ENCODE measurements around the gene PNPLA5. TPM values are rescaled to one million over a fixed set of nuclear protein-coding genes. Genes with fewer than 3 reads are reported as not detected.

The PNPLA5 gene
- total and polyA plus RNA-seq, 2 donors (not counting 1 experiment from before 2014, with no cell fraction given), result 0.33 TPM; not detected in 1

GRCh38 chr22:43848366-43849171 is 43.2 kb downstream of the PNPLA5 start:
- peak; percentile 30 to 71 for DNase-seq (ENCODE audit: low read depth in 2 of 2)
- H3K36me3 ChIP-seq (ENCODE audit: control insufficient read depth, insufficient read depth, low read length), result no peaks in the 10 kb centered on the region

GRCh38 chr22:43847376-43848289 is 44.2 kb downstream of the PNPLA5 start:
- no peak overlapping the region for H3K27ac ChIP-seq (ENCODE audit: insufficient read depth, low read length)
- no peak for DNase-seq (ENCODE audit: low read depth in 2 of 2)
- H3K79me2 ChIP-seq (ENCODE audit: control insufficient read depth, insufficient read depth, low read length), result no peaks in the 10 kb centered on the region
- H3K4me1 ChIP-seq (ENCODE audit: control insufficient read depth, extremely low read depth, insufficient read depth, low read length), result no peaks in the 10 kb centered on the region
- H3K9ac ChIP-seq (ENCODE audit: insufficient read depth, low read length), result no peak overlapping the region
- H3K36me3 ChIP-seq (ENCODE audit: control insufficient read depth, insufficient read depth, low read length), result no peaks in the 10 kb centered on the region
- peaks cover 19% of the 10 kb centered on the region for H3K27me3 ChIP-seq (ENCODE audit: control insufficient read depth, insufficient read depth, low read length)
- no peak overlapping the region for H2AFZ ChIP-seq (ENCODE audit: low read length)
- H3K4me3 ChIP-seq (replicated peaks in 1 of 4; ENCODE audit: control extremely low read depth in 1 of 4, insufficient read depth in 1 of 4, low read depth in 3 of 4, low read length in 4 of 4), result no peak overlapping the region
- H4K20me1 ChIP-seq (ENCODE audit: control insufficient read depth, extremely low read depth, insufficient read depth, low read length), result no peaks in the 10 kb centered on the region
- H3K9me3 ChIP-seq (ENCODE audit: control insufficient read depth, insufficient read depth, low read depth, low read length), result no peaks in the 10 kb centered on the region
- TF ChIP-seq CTCF (conservative IDR thresholded peaks at IDR 0.05 in 1 of 2, IDR thresholded peaks at IDR 0.05 in 1 of 2; ENCODE audit: low read depth in 1 of 2, low read length in 2 of 2) (no peak), EZH2 (IDR thresholded peaks at IDR 0.05; ENCODE audit: low read length, missing control alignments) (no peak)
- H3K4me2 ChIP-seq (ENCODE audit: extremely low read depth, insufficient read depth, low read length), result no peak overlapping the region

More at GRCh38 chr22:43848366-43849171, 43.2 kb downstream of the PNPLA5 start:
- Histone ChIP-seq H4K20me1 (ENCODE audit: control insufficient read depth, extremely low read depth, insufficient read depth, low read length) (no peaks in the 10 kb centered on the region), H2AFZ (ENCODE audit: low read length) (no peak overlapping the region), H3K4me2 (ENCODE audit: extremely low read depth, insufficient read depth, low read length) (no peak overlapping the region), H3K4me1 (ENCODE audit: control insufficient read depth, extremely low read depth, insufficient read depth, low read length) (no peaks in the 10 kb centered on the region), H3K27ac (ENCODE audit: insufficient read depth, low read length) (no peak overlapping the region), H3K9me3 (ENCODE audit: control insufficient read depth, insufficient read depth, low read depth, low read length) (no peaks in the 10 kb centered on the region), H3K4me3 (replicated peaks in 1 of 4; ENCODE audit: control extremely low read depth in 1 of 4, insufficient read depth in 1 of 4, low read depth in 3 of 4, low read length in 4 of 4) (no peak overlapping the region), H3K9ac (ENCODE audit: insufficient read depth, low read length) (no peak overlapping the region), H3K27me3 (ENCODE audit: control insufficient read depth, insufficient read depth, low read length) (peaks cover 19% of the 10 kb centered on the region), H3K79me2 (ENCODE audit: control insufficient read depth, insufficient read depth, low read length) (no peaks in the 10 kb centered on the region)
- no peak for TF ChIP-seq EZH2 (IDR thresholded peaks at IDR 0.05; ENCODE audit: low read length, missing control alignments)
- peak; percentile 39 to 73 for TF ChIP-seq CTCF (conservative IDR thresholded peaks at IDR 0.05 in 1 of 2, IDR thresholded peaks at IDR 0.05 in 1 of 2; ENCODE audit: low read depth in 1 of 2, low read length in 2 of 2)

GRCh38 chr22:43846966-43847365 is 44.8 kb downstream of the PNPLA5 start:
- Histone ChIP-seq H4K20me1 (ENCODE audit: control insufficient read depth, extremely low read depth, insufficient read depth, low read length) (no peaks in the 10 kb centered on the region), H3K9me3 (ENCODE audit: control insufficient read depth, insufficient read depth, low read depth, low read length) (no peaks in the 10 kb centered on the region), H3K9ac (ENCODE audit: insufficient read depth, low read length) (no peak overlapping the region), H3K79me2 (ENCODE audit: control insufficient read depth, insufficient read depth, low read length) (no peaks in the 10 kb centered on the region), H3K27me3 (ENCODE audit: control insufficient read depth, insufficient read depth, low read length) (peaks cover 19% of the 10 kb centered on the region), H2AFZ (ENCODE audit: low read length) (no peak overlapping the region), H3K4me3 (replicated peaks in 1 of 4; ENCODE audit: control extremely low read depth in 1 of 4, insufficient read depth in 1 of 4, low read depth in 3 of 4, low read length in 4 of 4) (no peak overlapping the region), H3K4me2 (ENCODE audit: extremely low read depth, insufficient read depth, low read length) (no peak overlapping the region), H3K36me3 (ENCODE audit: control insufficient read depth, insufficient read depth, low read length) (no peaks in the 10 kb centered on the region), H3K27ac (ENCODE audit: insufficient read depth, low read length) (no peak overlapping the region), H3K4me1 (ENCODE audit: control insufficient read depth, extremely low read depth, insufficient read depth, low read length) (no peaks in the 10 kb centered on the region)
- DNase-seq (ENCODE audit: low read depth in 2 of 2), result no peak
- no peak for TF ChIP-seq CTCF (conservative IDR thresholded peaks at IDR 0.05 in 1 of 2, IDR thresholded peaks at IDR 0.05 in 1 of 2; ENCODE audit: low read depth in 1 of 2, low read length in 2 of 2)
- TF ChIP-seq EZH2 (IDR thresholded peaks at IDR 0.05; ENCODE audit: low read length, missing control alignments), result no peak

All from fibroblast of lung (primary cell).